A375 (cell line): ENCODE measurements around the gene CYP4F3. TPM values are rescaled to one million over a fixed set of nuclear protein-coding genes. Genes with fewer than 3 reads are reported as not detected.

Source experiments
- small RNA-seq: library from RNA; depleted of rRNA; stranded (forward); fragments of <200 nt; gene quantifications from one replicate; pipeline ENCODE3, GENCODE V24; 2014
- total RNA-seq: library from RNA; depleted of rRNA; stranded (reverse); fragments of >200 nt; shearing (Covaris generic); gene quantifications from 2 replicates; pipeline ENCODE4 v1.2.3, GENCODE V29; 2014; rRNA removed

Gene CYP4F3
- total RNA-seq, result 0.03 and 0.08 TPM in 2 replicates

GRCh38 chr19:15640294-15640903, at the start of gene CYP4F3:
TSS of gene CYP4F3 (plus strand) at chr19:15640897. CDS start at chr19:15641416, 519 bp downstream.

GRCh38 chr19:15614507-15615379, 26.0 kb upstream of the CYP4F3 start, which contains the start of gene CYP4F8:
TSS of gene CYP4F8 (plus strand) at chr19:15615218. CDS start at chr19:15615617, 399 bp downstream.

GRCh38 chr19:15672580-15673175, 32.0 kb downstream of the CYP4F3 start, which contains the start of gene CYP4F12:
TSS of gene CYP4F12 (plus strand) at chr19:15673087. CDS start at chr19:15673530, 443 bp downstream.

Small RNA genes lying within 50 kb of the gene (small RNA-seq; reads per million reads assigned to genes)
- not detected for gene AD000091.1

Other genes starting within 250 kb of the CYP4F3 start
- gene AKAP8L, start 221.9 kb upstream of the CYP4F3 start, total RNA-seq, result 103 and 106 TPM in 2 replicates
- gene WIZ, start 190.9 kb upstream of the CYP4F3 start, total RNA-seq, result 30.3 and 34.7 TPM in 2 replicates
- 0.03 TPM in 1 of 2 replicates, not detected in the other for gene RASAL3, start 176.4 kb upstream of the CYP4F3 start, total RNA-seq
- not detected in 2 replicates for gene PGLYRP2, start 161.4 kb upstream of the CYP4F3 start, total RNA-seq
- gene CYP4F22, start 132.4 kb upstream of the CYP4F3 start, total RNA-seq, result not detected in 2 replicates
- gene CYP4F8, start 25.7 kb upstream of the CYP4F3 start, total RNA-seq, result not detected in 2 replicates
- gene CYP4F12, start 32.2 kb downstream of the CYP4F3 start, total RNA-seq, result 0.53 and 1.2 TPM in 2 replicates
- gene OR10H2, start 87.1 kb downstream of the CYP4F3 start, total RNA-seq, result not detected in 2 replicates
- gene OR10H3, start 97.1 kb downstream of the CYP4F3 start, total RNA-seq, result not detected in 2 replicates
- not detected in 2 replicates for gene OR10H5, start 146.8 kb downstream of the CYP4F3 start, total RNA-seq
- not detected in 2 replicates for gene OR10H1, start 174.8 kb downstream of the CYP4F3 start, total RNA-seq